H9 (cell line): ENCODE data around the gene EGLN1. TPM values are rescaled to one million over a fixed set of nuclear protein-coding genes. Genes with fewer than 3 reads are reported as not detected.

Source experiments
- DNase-seq: peaks from one replicate; pipeline ENCODE4 v3.0.0-alpha.2; 2017
- H2AFZ ChIP-seq: one replicate; pipeline ENCODE4 v1.6.1; 2013; ENCODE audit warnings: mild to moderate bottlenecking, low read length, control low read depth, moderate library complexity
- H2AK5ac ChIP-seq: 2 replicates; pipeline ENCODE4 v1.6.1; 2013; ENCODE audit warnings: low read length, control low read depth, mixed read lengths; ENCODE audit not compliant: insufficient read length
- H2BK120ac ChIP-seq: one replicate; pipeline ENCODE4 v1.6.1; 2013; ENCODE audit warnings: low read depth, mild to moderate bottlenecking, low read length, control low read depth, inconsistent platforms; ENCODE audit not compliant: poor library complexity, severe bottlenecking
- H2BK12ac ChIP-seq: 2 replicates; pipeline ENCODE4 v1.6.1; 2013; ENCODE audit warnings: low read length, control low read depth, mixed read lengths, low read depth; ENCODE audit not compliant: insufficient read length
- H2BK15ac ChIP-seq: 2 replicates; pipeline ENCODE4 v1.6.1; 2013; ENCODE audit warnings: low read depth, low read length, control low read depth
- H2BK20ac ChIP-seq: one replicate; pipeline ENCODE4 v1.6.1; 2013; ENCODE audit warnings: low read depth, mild to moderate bottlenecking, low read length, control low read depth, inconsistent platforms; ENCODE audit not compliant: poor library complexity, severe bottlenecking
- H2BK5ac ChIP-seq: 2 replicates; pipeline ENCODE4 v1.6.1; 2013; ENCODE audit warnings: low read length, control low read depth, mixed read lengths; ENCODE audit not compliant: insufficient read length
- H3K14ac ChIP-seq: 2 replicates; pipeline ENCODE4 v1.6.1; 2013; ENCODE audit warnings: low read length, control low read depth; ENCODE audit not compliant: insufficient read depth
- H3K18ac ChIP-seq: 2 replicates; pipeline ENCODE4 v1.6.1; 2013; ENCODE audit warnings: low read depth, mild to moderate bottlenecking, mixed read lengths, low read length, control low read depth; ENCODE audit not compliant: insufficient read length
- H3K23ac ChIP-seq: 2 replicates; pipeline ENCODE4 v1.6.1; 2013; ENCODE audit warnings: low read length, control low read depth, mixed read lengths, low read depth; ENCODE audit not compliant: insufficient read length
- H3K23me2 ChIP-seq: 2 replicates; pipeline ENCODE4 v1.6.1; 2013; ENCODE audit warnings: low read depth, mild to moderate bottlenecking, mixed read lengths, low read length, control low read depth; ENCODE audit not compliant: insufficient read length, poor library complexity, severe bottlenecking
- H3K27ac ChIP-seq: 2 replicates; pipeline ENCODE4 v1.5.1; 2013; ENCODE audit warnings: low read length, control low read depth, mixed read lengths, low read depth; ENCODE audit not compliant: insufficient read length
- H3K27me3 ChIP-seq: 2 replicates; pipeline ENCODE4 v1.6.1; 2013; ENCODE audit warnings: low read length, control low read depth, inconsistent platforms; ENCODE audit not compliant: insufficient read depth
- H3K4ac ChIP-seq: 2 replicates; pipeline ENCODE4 v1.6.1; 2013; ENCODE audit warnings: low read depth, mild to moderate bottlenecking, control low read depth, inconsistent platforms, low read length, moderate library complexity
- H3K4me1 ChIP-seq: 2 replicates; pipeline ENCODE4 v1.6.1; 2013; ENCODE audit warnings: low read length, control low read depth, inconsistent platforms; ENCODE audit not compliant: insufficient read depth
- H3K4me2 ChIP-seq: 2 replicates; pipeline ENCODE4 v1.6.1; 2013; ENCODE audit warnings: low read length, control low read depth, mixed read lengths; ENCODE audit not compliant: insufficient read length, insufficient read depth
- H3K56ac ChIP-seq: 2 replicates; pipeline ENCODE4 v1.6.1; 2013; ENCODE audit warnings: low read depth, mild to moderate bottlenecking, mixed read lengths, low read length, control low read depth; ENCODE audit not compliant: insufficient read length
- H3K79me1 ChIP-seq: 2 replicates; pipeline ENCODE4 v1.6.1; 2013; ENCODE audit warnings: low read depth, mild to moderate bottlenecking, moderate library complexity, low read length, control low read depth, inconsistent platforms; ENCODE audit not compliant: insufficient read depth, poor library complexity, severe bottlenecking
- H3K79me2 ChIP-seq: 2 replicates; pipeline ENCODE4 v1.6.1; 2013; ENCODE audit warnings: low read length, control low read depth, inconsistent platforms; ENCODE audit not compliant: insufficient read depth
- H3K9ac ChIP-seq: 2 replicates; pipeline ENCODE4 v1.6.1; 2013; ENCODE audit warnings: low read length, control low read depth, mixed read lengths; ENCODE audit not compliant: insufficient read length; ENCODE audit errors: extremely low read depth
- H3K9me3 ChIP-seq: one replicate; pipeline ENCODE4 v1.6.1; 2013; ENCODE audit warnings: low read depth, low read length, inconsistent platforms; ENCODE audit not compliant: control insufficient read depth
- H3T11ph ChIP-seq: one replicate; pipeline ENCODE4 v1.6.1; 2013; ENCODE audit warnings: mild to moderate bottlenecking, low read length, control low read depth, inconsistent platforms
- H4K20me1 ChIP-seq: one replicate; pipeline ENCODE4 v1.6.1; 2013; ENCODE audit not compliant: control insufficient read depth, insufficient read length, insufficient read depth
- H4K5ac ChIP-seq: 2 replicates; pipeline ENCODE4 v1.6.1; 2013; ENCODE audit warnings: low read depth, mild to moderate bottlenecking, mixed read lengths, low read length, control low read depth; ENCODE audit not compliant: insufficient read length
- H4K8ac ChIP-seq: replicated peaks from 2 replicates; pipeline ENCODE4 v1.6.1; 2013; ENCODE audit warnings: low read length, control low read depth, mixed read lengths, low read depth; ENCODE audit not compliant: insufficient read length
- H4K91ac ChIP-seq: 2 replicates; pipeline ENCODE4 v1.6.1; 2013; ENCODE audit warnings: low read depth, mild to moderate bottlenecking, moderate library complexity, mixed read lengths, low read length, control low read depth; ENCODE audit not compliant: insufficient read length
- H3K27ac Mint-ChIP-seq, 3 experiments: 2 replicates in 2 of 3; 3 replicates in 1 of 3; pipeline ENCODE4 v1.8.0; 2020 to 2021; ENCODE audit warnings: mixed read lengths in 3 of 3, mild to moderate bottlenecking in 1 of 3, moderate library complexity in 1 of 3
- H3K27me3 Mint-ChIP-seq: 2 replicates; pipeline ENCODE4 v1.8.0; 2021; ENCODE audit warnings: low read depth, mild to moderate bottlenecking, moderate library complexity, mixed read lengths
- H3K36me3 Mint-ChIP-seq, 3 experiments: 2 replicates in 2 of 3; 3 replicates in 1 of 3; pipeline ENCODE4 v1.8.0; 2020 to 2021; ENCODE audit warnings: low read depth in 3 of 3, mixed read lengths in 3 of 3; ENCODE audit not compliant: insufficient read depth in 1 of 3
- H3K4me1 Mint-ChIP-seq, 2 experiments: 2 replicates each; pipeline ENCODE4 v1.8.0; 2020; ENCODE audit warnings: mixed read lengths in 2 of 2
- H3K4me3 Mint-ChIP-seq, 2 experiments: 2 replicates in 1 of 2; 3 replicates in 1 of 2; pipeline ENCODE4 v1.8.0; 2020 to 2021; ENCODE audit warnings: mild to moderate bottlenecking in 2 of 2, mixed read lengths in 2 of 2, moderate library complexity in 1 of 2
- H3K9me3 Mint-ChIP-seq, 2 experiments: 2 replicates in 1 of 2; 3 replicates in 1 of 2; pipeline ENCODE4 v1.8.0; 2020; ENCODE audit warnings: mild to moderate bottlenecking in 2 of 2, mixed read lengths in 2 of 2, moderate library complexity in 1 of 2
- CTCF ChIP-seq: fragments of 200-600 bp; sonication (generic); conservative IDR thresholded peaks from 3 replicates; pipeline ENCODE4 v1.8.0; 2021; ENCODE audit warnings: antibody characterized with exemption, mild to moderate bottlenecking
- WGBS: extraction: QIAGEN DNeasy Blood & Tissue Kit; methylation state at CpG from one replicate; pipeline ENCODE4 v1.1.7; 2013; ENCODE audit warnings: missing lambda C conversion rate, low lambda C conversion rate, mixed read lengths; ENCODE audit not compliant: insufficient read length; ENCODE audit errors: extremely low coverage; 5-methylcytosine and 5-hydroxymethylcytosine counted together
- total RNA-seq: library from RNA; stranded (reverse); gene quantifications from 2 replicates; pipeline ENCODE4 v1.2.1, GENCODE V29; 2021

EGLN1 gene
- total RNA-seq, 1 experiment from 2014 or later = 8.4 TPM

- H3K4me1 ChIP-seq = peaks cover 8% of the 10 kb centered on the region; the same call in 1 of the 2 replicates
- no peaks in the 10 kb centered on the region for H3K79me1 ChIP-seq
- H3K36me3 Mint-ChIP-seq = peaks cover 2 to 8% (median 3%) of the 10 kb centered on the region in 3 experiments; a peak in 6 of 7 replicates
- H3T11ph ChIP-seq = no peak overlapping the region
- no peak overlapping the region for H3K14ac ChIP-seq
- H3K23me2 ChIP-seq = peaks cover 10% of the 10 kb centered on the region
- H3K23ac ChIP-seq = no peak overlapping the region
- no peaks in the 10 kb centered on the region for H4K20me1 ChIP-seq
- no peak overlapping the region for H3K56ac ChIP-seq
- no peak overlapping the region for H3K4me2 ChIP-seq
- no peak overlapping the region for H4K8ac ChIP-seq
- WGBS = no CpG with 5 or more reads among the region's 1 CpG
- H3K79me2 ChIP-seq = peaks cover 12% of the 10 kb centered on the region; the same call in 1 of the 2 replicates
- H4K91ac ChIP-seq = no peak overlapping the region
- no peak overlapping the region for H3K4ac ChIP-seq
- no peak overlapping the region for H2BK20ac ChIP-seq
- no peak overlapping the region for H3K18ac ChIP-seq
- peaks cover 29 to 34% of the 10 kb centered on the region in 2 experiments for H3K4me1 Mint-ChIP-seq
- H3K9me3 ChIP-seq = no peaks in the 10 kb centered on the region
- H3K27ac ChIP-seq = no peak overlapping the region
- peaks cover 1% of the 10 kb centered on the region; the same call in 1 of the 2 replicates for H3K27me3 Mint-ChIP-seq
- no peaks in the 10 kb centered on the region for H3K27me3 ChIP-seq
- TF ChIP-seq CTCF = no peak
- no peak overlapping the region for H2AFZ ChIP-seq
- H2AK5ac ChIP-seq = no peak overlapping the region
- no peak overlapping the region for H3K27ac Mint-ChIP-seq
- H3K4me3 Mint-ChIP-seq = no peak overlapping the region
- no peak overlapping the region for H2BK12ac ChIP-seq
- H2BK5ac ChIP-seq = no peak overlapping the region
- H4K5ac ChIP-seq = no peak overlapping the region
- H2BK120ac ChIP-seq = no peak overlapping the region
- DNase-seq = no peak
- H2BK15ac ChIP-seq = no peak overlapping the region
- no peak overlapping the region for H3K9ac ChIP-seq
- H3K9me3 Mint-ChIP-seq = peaks cover 1 to 3% of the 10 kb centered on the region in 2 experiments; a peak in 2 of 5 replicates
Observed at GRCh38 chr1:231332761-231333160, 89.3 kb downstream of the EGLN1 start.
